Stimulated activated CD4-positive, alpha-beta T cell treated with anti-CD3 and anti-CD28 coated beads, TNF-alpha, amount 100 ng/mL, for 48 hours (primary cell): ENCODE data around the gene BCAS3.
"Not testable (repeated sequence)": the region's sequence is repeated elsewhere in the genome, so short reads cannot be mapped to it uniquely, and the experiment has no call there.

Experiments used
- DNase-seq, 3 donors: peaks; one replicate each; pipeline ENCODE4 v3.0.0-alpha.2; 2020; ENCODE audit warnings: low read depth in 3 of 3

Gene BCAS3

GRCh38 chr17:60792250-60792898 is 114.7 kb downstream of the BCAS3 start:
- DNase-seq = no peak

- no peak for DNase-seq
Measured at GRCh38 chr17:60798576-60798975, 120.9 kb downstream of the BCAS3 start.

GRCh38 chr17:60802377-60802776 is 124.7 kb downstream of the BCAS3 start:
- no peak for DNase-seq

GRCh38 chr17:60803059-60803458 is 125.4 kb downstream of the BCAS3 start:
- no peak for DNase-seq

- DNase-seq = no peak
Measured at GRCh38 chr17:60804831-60805230, 127.2 kb downstream of the BCAS3 start.

GRCh38 chr17:60809421-60809820 is 131.8 kb downstream of the BCAS3 start:
- no peak for DNase-seq

GRCh38 chr17:60814941-60815340 is 137.3 kb downstream of the BCAS3 start:
- DNase-seq = not testable (repeated sequence)

- DNase-seq = no peak
Measured at GRCh38 chr17:60817192-60817591, 139.5 kb downstream of the BCAS3 start.

- DNase-seq = no peak
Measured at GRCh38 chr17:60819447-60820130, 141.9 kb downstream of the BCAS3 start.

GRCh38 chr17:60823515-60823914 is 145.9 kb downstream of the BCAS3 start:
- DNase-seq = no peak

GRCh38 chr17:60825351-60825750 is 147.7 kb downstream of the BCAS3 start:
- no peak for DNase-seq

GRCh38 chr17:60827943-60828342 is 150.3 kb downstream of the BCAS3 start:
- DNase-seq = no peak

- no peak for DNase-seq
Measured at GRCh38 chr17:60832151-60832585, 154.5 kb downstream of the BCAS3 start.

GRCh38 chr17:60832631-60833030 is 155.0 kb downstream of the BCAS3 start:
- no peak for DNase-seq

GRCh38 chr17:60840456-60840855 is 162.8 kb downstream of the BCAS3 start:
- no peak for DNase-seq

GRCh38 chr17:60845012-60845411 is 167.4 kb downstream of the BCAS3 start:
- no peak for DNase-seq

GRCh38 chr17:60846175-60846574 is 168.5 kb downstream of the BCAS3 start:
- no peak for DNase-seq

- DNase-seq = no peak
Measured at GRCh38 chr17:60851181-60851580, 173.5 kb downstream of the BCAS3 start.

GRCh38 chr17:60857556-60858080 is 180.0 kb downstream of the BCAS3 start:
- DNase-seq = no peak

- no peak for DNase-seq
Measured at GRCh38 chr17:60862482-60862881, 184.8 kb downstream of the BCAS3 start.

GRCh38 chr17:60863892-60864707 is 186.4 kb downstream of the BCAS3 start:
- no peak for DNase-seq

- DNase-seq = no peak
Measured at GRCh38 chr17:60864708-60865005, 187.0 kb downstream of the BCAS3 start.

- no peak for DNase-seq
Measured at GRCh38 chr17:60874772-60875171, 197.1 kb downstream of the BCAS3 start.
